AG04450 (cell line): ENCODE measurements around the gene ERP44. TPM values are rescaled to one million over a fixed set of nuclear protein-coding genes. Genes with fewer than 3 reads are reported as not detected.

ENCODE experiments used
- CTCF ChIA-PET: fragments of 300-600, 350-600 bp; formaldehyde crosslinking; extraction: SDS; loops from one replicate; lab custom pipeline; 2022; ENCODE audit warnings: antibody characterized with exemption, inconsistent platforms; lab: Charles Lee
- POLR2A ChIA-PET: fragments of 350-600 bp; formaldehyde crosslinking; extraction: SDS; loops from one replicate; lab custom pipeline; 2021; ENCODE audit warnings: antibody characterized with exemption, inconsistent platforms; lab: Yijun Ruan, JAX
- DNase-seq: peaks from one replicate; pipeline ENCODE4 v3.0.0-alpha.2; 2011; ENCODE audit warnings: low read depth, low spot score
- H3K27ac ChIP-seq: one replicate; pipeline ENCODE4 v1.5.1; 2012; ENCODE audit warnings: low read depth, low read length, control low read depth
- H3K27me3 ChIP-seq: one replicate; pipeline ENCODE4 v1.6.0; 2012; ENCODE audit warnings: low read length; ENCODE audit not compliant: control insufficient read depth, insufficient read depth
- H3K4me3 ChIP-seq: 2 replicates; pipeline ENCODE4 v1.5.1; 2011; ENCODE audit warnings: mild to moderate bottlenecking, low read depth, low read length, control low read depth
- H3K9me3 ChIP-seq: 2 replicates; pipeline ENCODE4 v1.5.1; 2012; ENCODE audit warnings: low read length; ENCODE audit not compliant: control insufficient read depth, insufficient read depth
- CTCF ChIP-seq: IDR thresholded peaks from 2 replicates; pipeline ENCODE4 v1.5.1; 2011; ENCODE audit warnings: low read depth, low read length, control low read depth, inconsistent platforms
- polyA plus RNA-seq: library from polyadenylated mRNA; depleted of rRNA; stranded (reverse); fragments of >200 nt; gene quantifications from 2 replicates; pipeline ENCODE4 v1.2.3, GENCODE V29; 2011

Gene ERP44
- polyA plus RNA-seq, 1 experiment, result 28.0 TPM

GRCh38 chr9:99971410-99971809 is 127.4 kb downstream of the ERP44 start:
- Histone ChIP-seq H3K27me3 (no peaks in the 10 kb centered on the region), H3K9me3 (no peaks in the 10 kb centered on the region), H3K4me3 (no peak overlapping the region), H3K27ac (no peak overlapping the region)
- CTCF ChIA-PET, result no interaction called here
- TF ChIP-seq CTCF, result no peak
- no peak for DNase-seq
- POLR2A ChIA-PET, result no interaction called here

DNA sequence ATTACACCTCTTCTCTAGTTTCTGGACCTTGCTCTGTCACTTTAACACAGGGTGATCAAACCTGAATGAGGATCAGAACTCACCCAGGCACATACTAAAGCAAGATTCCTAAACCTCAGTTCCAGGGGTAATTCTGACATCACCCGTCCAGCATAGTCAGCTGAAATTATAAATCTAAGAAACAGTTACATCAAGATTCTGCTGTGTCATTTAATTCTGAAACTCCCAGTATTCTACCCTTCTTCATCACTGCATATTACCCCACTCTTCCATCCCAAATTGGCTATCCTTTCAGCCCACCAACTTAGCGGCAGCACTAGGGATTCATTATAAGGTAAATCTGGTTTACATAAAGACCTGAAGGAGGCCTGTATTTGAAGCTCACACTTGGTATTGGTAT is 128.3 kb downstream of the ERP44 start:
- Histone ChIP-seq H3K27me3 (no peaks in the 10 kb centered on the region), H3K9me3 (no peaks in the 10 kb centered on the region), H3K4me3 (no peak overlapping the region), H3K27ac (no peak overlapping the region)
- CTCF ChIA-PET, result no interaction called here
- TF ChIP-seq CTCF, result no peak
- no peak for DNase-seq
- POLR2A ChIA-PET, result no interaction called here

GRCh38 chr9:99967457-99967856 is 131.3 kb downstream of the ERP44 start:
- H3K9me3 ChIP-seq, result no peaks in the 10 kb centered on the region
- DNase-seq, result no peak
- no peaks in the 10 kb centered on the region for H3K27me3 ChIP-seq
- H3K4me3 ChIP-seq, result no peak overlapping the region
- POLR2A ChIA-PET, result no interaction called here
- no peak for TF ChIP-seq CTCF
- H3K27ac ChIP-seq, result no peak overlapping the region
- CTCF ChIA-PET, result no interaction called here

GRCh38 chr9:99966716-99967115 is 132.1 kb downstream of the ERP44 start:
- CTCF ChIA-PET, result no interaction called here
- no peaks in the 10 kb centered on the region for H3K9me3 ChIP-seq
- DNase-seq, result no peak

DNA sequence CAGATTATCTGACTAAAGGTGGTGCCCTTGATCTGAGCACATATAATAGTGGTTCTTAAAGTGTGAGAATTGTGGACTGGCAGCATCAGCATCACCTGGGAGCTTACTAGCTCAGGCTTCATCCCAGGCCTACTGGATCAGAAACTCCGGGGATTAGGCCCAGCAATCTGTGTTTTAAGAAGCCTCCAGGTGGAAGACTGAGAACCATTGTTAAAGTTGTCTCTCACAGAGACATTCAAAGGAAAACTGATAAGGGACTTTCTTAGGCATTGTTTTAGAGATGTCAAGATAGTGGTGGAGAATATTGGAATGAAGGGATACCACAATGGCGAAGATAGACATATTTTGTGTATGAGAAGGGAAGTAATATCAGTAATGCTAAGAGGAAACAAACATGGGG is 132.8 kb downstream of the ERP44 start:
- no peaks in the 10 kb centered on the region for H3K27me3 ChIP-seq
- no peak for DNase-seq
- CTCF ChIA-PET, result no interaction called here
- H3K9me3 ChIP-seq, result no peaks in the 10 kb centered on the region
- POLR2A ChIA-PET, result no interaction called here
- no peak overlapping the region for H3K27ac ChIP-seq
- TF ChIP-seq CTCF, result no peak
- H3K4me3 ChIP-seq, result no peak overlapping the region

More at GRCh38 chr9:99966716-99967115, 132.1 kb downstream of the ERP44 start:
- Histone ChIP-seq H3K27ac (no peak overlapping the region), H3K27me3 (no peaks in the 10 kb centered on the region), H3K4me3 (no peak overlapping the region)
- POLR2A ChIA-PET, result no interaction called here
- no peak for TF ChIP-seq CTCF
